Type B pancreatic cell (in vitro differentiated cells): ENCODE measurements around the gene LCAT. TPM values are rescaled to one million over a fixed set of nuclear protein-coding genes. Genes with fewer than 3 reads are reported as not detected.
A peak's percentile ranks its signal among the peaks of the same experiment; 100 is the strongest.

Experiments used
- DNase-seq: peaks from one replicate; pipeline ENCODE4 v3.0.0; 2021; ENCODE audit warnings: mixed read lengths; ENCODE audit not compliant: unreplicated experiment; ENCODE audit errors: extremely low spot score
- H3K27ac Mint-ChIP-seq: 2 replicates; pipeline ENCODE4 v1.8.0; 2021; ENCODE audit warnings: mild to moderate bottlenecking, mixed read lengths
- H3K27me3 Mint-ChIP-seq: 2 replicates; pipeline ENCODE4 v1.8.0; 2021; ENCODE audit warnings: mixed read lengths
- H3K36me3 Mint-ChIP-seq: 2 replicates; pipeline ENCODE4 v1.8.0; 2021; ENCODE audit warnings: mixed read lengths
- H3K4me1 Mint-ChIP-seq: one replicate; pipeline ENCODE4 v1.8.0; 2021; ENCODE audit warnings: mixed read lengths; ENCODE audit not compliant: unreplicated experiment
- H3K4me3 Mint-ChIP-seq: 2 replicates; pipeline ENCODE4 v1.8.0; 2021; ENCODE audit warnings: mild to moderate bottlenecking, mixed read lengths
- H3K9me3 Mint-ChIP-seq: 2 replicates; pipeline ENCODE4 v1.8.0; 2021; ENCODE audit warnings: mixed read lengths
- total RNA-seq: library from RNA; stranded (reverse); gene quantifications from 2 replicates; pipeline ENCODE4 v1.2.1, GENCODE V29; 2021; ENCODE audit warnings: low replicate concordance
- TF ChIP-seq, protein P1 (sequence below): fragments of 200-600 bp; sonication (generic); conservative IDR thresholded peaks from 2 replicates; pipeline ENCODE4 v1.5.0; 2021; ENCODE audit warnings: antibody characterized with exemption, mild to moderate bottlenecking

Gene LCAT
- total RNA-seq, 1 donor from 2014 or later = 26.1 TPM

- H3K27ac Mint-ChIP-seq = peak overlapping the region; percentile 98
- TF ChIP-seq, protein P1, sequence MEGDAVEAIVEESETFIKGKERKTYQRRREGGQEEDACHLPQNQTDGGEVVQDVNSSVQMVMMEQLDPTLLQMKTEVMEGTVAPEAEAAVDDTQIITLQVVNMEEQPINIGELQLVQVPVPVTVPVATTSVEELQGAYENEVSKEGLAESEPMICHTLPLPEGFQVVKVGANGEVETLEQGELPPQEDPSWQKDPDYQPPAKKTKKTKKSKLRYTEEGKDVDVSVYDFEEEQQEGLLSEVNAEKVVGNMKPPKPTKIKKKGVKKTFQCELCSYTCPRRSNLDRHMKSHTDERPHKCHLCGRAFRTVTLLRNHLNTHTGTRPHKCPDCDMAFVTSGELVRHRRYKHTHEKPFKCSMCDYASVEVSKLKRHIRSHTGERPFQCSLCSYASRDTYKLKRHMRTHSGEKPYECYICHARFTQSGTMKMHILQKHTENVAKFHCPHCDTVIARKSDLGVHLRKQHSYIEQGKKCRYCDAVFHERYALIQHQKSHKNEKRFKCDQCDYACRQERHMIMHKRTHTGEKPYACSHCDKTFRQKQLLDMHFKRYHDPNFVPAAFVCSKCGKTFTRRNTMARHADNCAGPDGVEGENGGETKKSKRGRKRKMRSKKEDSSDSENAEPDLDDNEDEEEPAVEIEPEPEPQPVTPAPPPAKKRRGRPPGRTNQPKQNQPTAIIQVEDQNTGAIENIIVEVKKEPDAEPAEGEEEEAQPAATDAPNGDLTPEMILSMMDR = no peak
- no peak for DNase-seq
- H3K36me3 Mint-ChIP-seq = peaks cover 9% of the 10 kb centered on the region
- peak overlapping the region; percentile 89 for H3K4me3 Mint-ChIP-seq
- peaks cover 28% of the 10 kb centered on the region for H3K4me1 Mint-ChIP-seq
- H3K9me3 Mint-ChIP-seq = no peaks in the 10 kb centered on the region
- peaks cover 10% of the 10 kb centered on the region for H3K27me3 Mint-ChIP-seq
These were observed 22.7 kb upstream of the LCAT start for GRCh38 chr16:67966549-67967182.

GRCh38 chr16:67965668-67966548 lies 22.0 kb upstream of the LCAT start:
- no peak for DNase-seq
- H3K27ac Mint-ChIP-seq = peak overlapping the region; percentile 98
- peak overlapping the region; percentile 89 for H3K4me3 Mint-ChIP-seq
- H3K9me3 Mint-ChIP-seq = no peaks in the 10 kb centered on the region
- TF ChIP-seq, protein P1 = no peak
- H3K27me3 Mint-ChIP-seq = peaks cover 7% of the 10 kb centered on the region
- H3K4me1 Mint-ChIP-seq = peaks cover 28% of the 10 kb centered on the region
- H3K36me3 Mint-ChIP-seq = peaks cover 12% of the 10 kb centered on the region

GRCh38 chr16:67964477-67965131 lies 20.7 kb upstream of the LCAT start:
- peaks cover 7% of the 10 kb centered on the region for H3K27me3 Mint-ChIP-seq

DNA sequence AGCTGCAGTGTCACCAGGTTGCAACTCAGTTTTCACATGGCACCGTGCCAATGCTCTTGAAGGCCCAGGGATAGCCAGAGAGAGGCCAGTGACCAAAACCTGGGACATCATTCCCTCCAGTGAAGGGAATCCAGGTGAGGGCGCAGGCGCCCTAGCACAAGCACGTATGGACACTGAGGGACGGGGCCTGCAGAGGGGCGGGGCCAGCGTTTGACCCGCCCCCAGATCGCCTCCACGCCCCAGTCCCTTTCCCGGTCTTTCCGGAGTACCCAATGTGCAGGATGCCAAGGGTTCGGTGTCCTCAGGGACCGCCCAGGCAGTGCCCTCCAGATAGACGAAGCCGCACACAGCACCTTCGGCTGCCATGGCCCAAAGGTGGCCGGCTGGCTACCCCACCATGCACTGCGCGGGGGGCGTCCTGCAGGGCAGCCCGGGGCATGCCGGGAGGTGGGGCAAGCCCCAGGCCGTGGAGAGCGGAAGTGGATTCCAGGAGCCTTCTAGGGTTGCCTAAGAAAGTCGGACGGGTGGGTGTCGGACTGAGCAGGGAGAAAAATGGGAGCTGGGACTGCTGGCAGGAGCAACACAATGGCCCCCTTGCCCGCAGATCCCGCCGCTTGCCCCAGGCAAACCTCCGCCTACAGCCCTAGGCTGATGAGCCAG lies 19.9 kb upstream of the LCAT start:
- peaks cover 28% of the 10 kb centered on the region for H3K4me1 Mint-ChIP-seq
- TF ChIP-seq, protein P1 = no peak
- H3K4me3 Mint-ChIP-seq = no peak overlapping the region
- H3K9me3 Mint-ChIP-seq = no peaks in the 10 kb centered on the region
- H3K27ac Mint-ChIP-seq = no peak overlapping the region
- H3K27me3 Mint-ChIP-seq = peaks cover 3% of the 10 kb centered on the region
- H3K36me3 Mint-ChIP-seq = peaks cover 13% of the 10 kb centered on the region
- no peak for DNase-seq

More at GRCh38 chr16:67964477-67965131, 20.7 kb upstream of the LCAT start:
- H3K9me3 Mint-ChIP-seq = no peaks in the 10 kb centered on the region
- peak overlapping the region; percentile 55 for H3K27ac Mint-ChIP-seq
- no peak for DNase-seq
- TF ChIP-seq, protein P1 = no peak
- peak overlapping the region; percentile 49 for H3K4me3 Mint-ChIP-seq
- H3K4me1 Mint-ChIP-seq = peaks cover 28% of the 10 kb centered on the region
- peaks cover 13% of the 10 kb centered on the region for H3K36me3 Mint-ChIP-seq

- TF ChIP-seq, protein P1 = no peak
- peaks cover 3% of the 10 kb centered on the region for H3K27me3 Mint-ChIP-seq
- no peak for DNase-seq
These were observed 19.4 kb upstream of the LCAT start for GRCh38 chr16:67963292-67963661.

More at GRCh38 chr16:67963292-67963661, 19.4 kb upstream of the LCAT start:
- Mint-ChIP-seq H3K27ac (no peak overlapping the region), H3K4me1 (peaks cover 28% of the 10 kb centered on the region), H3K9me3 (no peaks in the 10 kb centered on the region), H3K4me3 (no peak overlapping the region), H3K36me3 (peaks cover 16% of the 10 kb centered on the region)
